SKM-1 (cell line): Measurements from ENCODE around the gene MAN1C1.
"Not testable (repeated sequence)": the region's sequence is repeated elsewhere in the genome, so short reads cannot be mapped to it uniquely, and the experiment has no call there.

ENCODE experiments used
- DNase-seq: peaks from one replicate; lab custom pipeline; 2025; ENCODE audit not compliant: unreplicated experiment; lab: John Stamatoyannopoulos, UW

MAN1C1 gene

DNA sequence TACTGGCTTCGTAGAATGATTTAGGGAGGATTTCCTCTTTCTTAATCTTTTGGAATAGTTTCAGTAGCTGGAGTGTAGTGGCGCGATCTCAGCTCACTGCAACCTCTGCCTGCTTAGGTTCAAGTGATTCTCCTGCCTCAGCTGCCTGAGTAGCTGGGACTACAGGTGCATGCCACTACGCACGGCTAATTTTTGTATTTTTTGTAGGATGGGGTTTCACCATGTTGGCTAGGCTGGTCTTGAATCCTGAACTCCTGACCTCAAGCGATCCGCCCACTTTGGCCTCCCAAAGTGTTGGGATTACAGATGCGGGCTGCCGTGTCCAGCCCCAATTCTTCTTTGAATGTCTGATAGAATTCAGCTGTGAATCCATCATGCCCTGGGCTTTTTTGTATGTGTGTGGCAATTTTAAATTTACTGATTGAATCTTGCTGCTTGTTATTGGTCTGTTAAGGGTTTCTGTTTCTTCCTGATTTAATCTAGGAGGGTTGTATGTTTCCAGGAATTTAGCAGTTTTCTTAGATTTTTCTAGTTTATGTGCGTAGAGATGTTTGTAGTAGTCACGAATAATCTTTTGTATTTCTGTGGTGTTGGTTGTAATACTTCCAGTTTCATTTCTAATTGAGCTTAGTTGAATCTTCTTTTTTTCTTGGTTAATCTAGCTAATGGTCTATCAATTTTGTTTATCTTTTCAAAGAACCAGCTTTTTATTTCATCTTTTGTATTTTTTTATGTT, 15.3 kb downstream of the MAN1C1 start:
- no peak for DNase-seq

DNA sequence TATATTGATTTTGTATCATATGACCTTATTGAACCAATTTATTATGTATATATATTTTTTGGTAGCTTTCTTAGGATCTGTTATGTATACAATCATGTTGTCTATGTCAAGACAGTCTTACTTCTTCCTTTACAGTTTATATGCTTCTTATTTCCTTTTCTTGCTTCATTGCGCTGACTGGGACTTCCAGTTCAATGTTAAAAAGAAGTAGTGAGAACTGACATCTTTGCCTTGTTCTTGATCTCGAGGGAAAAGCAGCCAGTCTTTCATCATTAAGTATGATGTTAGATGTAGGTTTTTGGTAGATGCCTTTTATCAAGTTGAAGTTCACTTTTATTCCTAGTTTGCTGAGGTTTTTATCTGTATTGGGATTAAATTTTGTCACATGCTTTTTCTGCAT, 17.5 kb downstream of the MAN1C1 start:
- DNase-seq = no peak

DNA sequence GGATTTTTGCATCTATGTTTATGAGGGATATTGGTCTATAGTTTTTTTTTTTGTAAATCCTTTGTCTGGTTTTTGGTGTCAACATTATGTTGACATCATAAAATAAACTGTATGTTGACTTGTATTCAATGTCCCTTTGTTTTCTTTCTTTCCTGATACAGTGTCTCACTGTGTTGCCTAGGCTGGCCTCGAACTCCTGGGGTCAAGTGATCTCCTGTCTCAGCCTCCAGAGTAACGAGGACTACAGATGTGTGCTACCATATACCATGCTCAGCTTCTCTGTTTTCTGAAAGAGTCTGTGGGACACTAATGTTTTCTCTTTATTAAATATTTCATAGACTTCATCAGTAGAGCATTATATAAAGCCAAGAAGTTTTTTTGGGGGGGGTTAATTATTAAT, 18.3 kb downstream of the MAN1C1 start:
- no peak for DNase-seq

DNA sequence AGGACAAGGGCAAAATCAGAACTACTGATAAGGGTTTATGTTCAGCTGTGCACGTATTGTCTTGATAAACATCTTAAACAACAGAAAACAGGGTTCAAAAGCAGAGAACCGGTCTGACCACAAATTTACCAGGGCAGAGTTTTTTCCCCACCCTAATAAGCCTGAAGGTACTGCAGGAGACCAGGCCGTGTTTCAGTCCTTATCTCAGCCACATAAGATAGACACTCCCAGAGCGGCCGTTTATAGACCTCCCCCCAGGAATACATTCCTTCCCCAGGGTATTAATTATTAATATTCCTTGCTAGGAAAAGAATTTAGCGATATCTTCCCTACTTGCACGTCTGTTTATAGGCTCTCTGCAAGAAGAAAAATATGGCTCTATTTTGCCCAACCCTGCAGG, 19.6 kb downstream of the MAN1C1 start:
- DNase-seq = not testable (repeated sequence)

DNA sequence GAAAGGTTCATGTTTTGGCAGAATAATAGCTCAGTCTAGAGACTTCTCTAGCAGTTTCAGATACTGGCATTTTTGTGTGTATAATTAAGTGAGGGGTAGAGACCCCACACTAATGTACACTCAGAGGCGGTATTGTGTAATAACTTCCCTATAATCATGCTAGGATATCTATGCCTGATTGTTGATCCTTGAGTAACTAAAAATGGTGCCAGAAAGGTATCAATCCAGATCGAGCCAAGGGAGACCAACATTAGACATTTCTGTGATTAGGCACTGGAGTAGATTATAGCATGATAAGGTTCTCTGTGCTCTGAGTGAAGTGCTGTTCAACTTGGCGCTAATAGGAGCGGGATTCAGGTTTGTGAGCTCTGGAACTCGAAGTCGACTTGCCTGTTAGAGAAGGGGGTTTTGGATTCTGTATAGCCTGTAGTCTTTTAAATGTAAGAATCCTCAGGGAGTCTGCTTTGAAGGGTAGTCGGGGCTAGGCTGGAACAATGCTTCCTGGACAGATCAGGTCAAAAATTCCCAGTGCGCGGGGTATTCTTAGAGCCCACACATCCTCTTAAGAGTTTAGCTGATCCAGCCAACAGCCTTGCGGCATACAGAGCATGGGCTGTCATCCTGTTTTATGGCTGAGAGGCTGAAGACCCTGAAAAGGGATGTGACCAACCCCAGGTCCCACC, 24.2 kb downstream of the MAN1C1 start:
- DNase-seq = no peak

GRCh38 chr1:25641329-25641725, 24.7 kb downstream of the MAN1C1 start:
- no peak for DNase-seq

DNA sequence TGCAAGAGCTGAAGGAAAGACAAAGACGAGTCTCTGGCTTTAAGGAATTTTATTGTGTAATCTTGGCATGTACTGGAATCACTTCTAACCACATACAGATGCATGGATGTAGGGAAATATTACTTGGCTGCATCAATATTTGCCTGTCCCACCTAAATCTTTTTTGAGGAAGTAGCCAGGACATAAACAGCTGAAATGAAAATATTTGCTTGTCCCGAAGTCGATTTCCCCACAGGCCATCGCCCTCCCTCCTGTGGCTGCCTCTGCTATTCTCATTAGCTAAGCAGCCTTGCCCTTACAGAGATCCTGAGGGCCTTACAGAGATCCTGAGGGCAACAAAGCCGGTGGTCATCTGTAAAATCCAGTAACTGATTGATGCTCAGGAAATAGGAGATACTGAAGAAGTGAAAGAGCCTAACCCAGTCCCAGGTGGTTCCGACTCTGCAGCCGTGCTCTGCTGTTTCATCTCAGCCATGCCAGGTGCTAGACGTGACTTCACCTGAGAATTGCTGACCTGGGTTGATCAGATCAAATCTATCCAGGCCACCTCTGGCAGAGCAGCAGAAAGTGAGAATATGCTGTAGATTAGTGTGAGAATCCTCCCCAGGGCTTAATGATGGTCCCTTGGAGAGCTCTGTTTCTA, 25.5 kb downstream of the MAN1C1 start:
- DNase-seq = no peak

DNA sequence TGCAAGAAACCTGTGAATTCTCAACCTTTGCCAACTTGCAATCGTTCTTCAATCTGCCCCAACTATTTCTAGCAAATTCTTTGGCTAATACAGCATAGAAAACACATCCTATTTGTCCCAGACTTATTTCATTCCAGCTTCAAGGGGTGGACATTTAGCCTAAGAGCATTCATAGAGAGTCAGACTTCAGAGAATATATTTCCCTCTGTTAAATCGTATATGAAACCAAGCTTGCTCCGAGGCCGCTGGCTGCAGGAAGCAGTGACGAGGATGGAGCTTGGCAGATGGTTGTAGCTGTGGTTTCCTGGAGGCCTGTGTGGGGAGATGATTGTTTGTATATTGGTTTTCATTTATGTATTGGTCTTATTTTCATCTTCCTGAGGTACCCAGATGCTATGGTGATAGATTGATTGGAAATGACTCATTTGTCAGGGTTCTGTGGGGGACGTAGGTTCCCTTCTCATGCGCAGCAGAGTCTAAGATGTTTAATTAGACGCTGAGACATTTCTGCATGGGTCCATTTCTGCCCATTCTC, 26.1 kb downstream of the MAN1C1 start:
- DNase-seq = no peak

DNA sequence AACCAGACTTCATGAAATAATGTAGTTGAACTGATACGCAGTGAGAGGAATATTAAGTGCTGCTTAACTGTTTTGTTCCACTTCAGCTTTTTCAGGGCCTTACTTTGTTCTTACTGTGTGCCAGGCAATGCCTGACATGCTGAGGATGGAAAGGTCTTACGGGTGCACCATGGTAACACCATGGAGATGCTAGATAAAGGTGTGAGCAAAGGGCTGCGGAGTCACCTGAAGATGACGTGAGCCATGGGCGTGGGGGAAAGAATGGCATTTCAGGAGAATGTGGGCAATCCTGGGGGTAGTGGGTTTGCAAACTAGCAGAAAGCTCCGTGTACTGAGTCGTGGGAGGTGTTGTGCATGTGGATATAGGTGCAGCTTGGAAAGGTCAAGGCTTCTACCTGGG, 27.3 kb downstream of the MAN1C1 start:
- no peak for DNase-seq

DNA sequence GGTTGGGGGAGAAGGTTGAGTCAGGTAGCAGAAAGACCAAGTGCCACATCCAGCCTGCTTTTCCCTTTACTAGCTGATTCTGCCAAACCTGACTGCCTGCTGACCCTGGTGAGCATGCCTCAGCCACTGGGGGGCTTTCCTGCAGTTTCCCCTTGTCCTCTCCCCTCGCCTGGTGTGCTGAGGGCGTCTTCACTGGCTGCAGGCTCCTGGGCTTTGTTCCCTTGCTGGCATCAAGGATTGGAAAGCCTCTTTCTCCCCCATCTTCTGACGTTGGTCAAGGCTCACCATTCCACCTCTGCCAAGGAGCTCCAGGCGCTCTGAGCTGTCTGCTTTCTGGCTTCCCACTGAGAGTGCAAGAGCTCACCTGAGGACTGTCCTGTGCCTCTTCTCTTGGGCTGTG, 28.4 kb downstream of the MAN1C1 start:
- DNase-seq = no peak

DNA sequence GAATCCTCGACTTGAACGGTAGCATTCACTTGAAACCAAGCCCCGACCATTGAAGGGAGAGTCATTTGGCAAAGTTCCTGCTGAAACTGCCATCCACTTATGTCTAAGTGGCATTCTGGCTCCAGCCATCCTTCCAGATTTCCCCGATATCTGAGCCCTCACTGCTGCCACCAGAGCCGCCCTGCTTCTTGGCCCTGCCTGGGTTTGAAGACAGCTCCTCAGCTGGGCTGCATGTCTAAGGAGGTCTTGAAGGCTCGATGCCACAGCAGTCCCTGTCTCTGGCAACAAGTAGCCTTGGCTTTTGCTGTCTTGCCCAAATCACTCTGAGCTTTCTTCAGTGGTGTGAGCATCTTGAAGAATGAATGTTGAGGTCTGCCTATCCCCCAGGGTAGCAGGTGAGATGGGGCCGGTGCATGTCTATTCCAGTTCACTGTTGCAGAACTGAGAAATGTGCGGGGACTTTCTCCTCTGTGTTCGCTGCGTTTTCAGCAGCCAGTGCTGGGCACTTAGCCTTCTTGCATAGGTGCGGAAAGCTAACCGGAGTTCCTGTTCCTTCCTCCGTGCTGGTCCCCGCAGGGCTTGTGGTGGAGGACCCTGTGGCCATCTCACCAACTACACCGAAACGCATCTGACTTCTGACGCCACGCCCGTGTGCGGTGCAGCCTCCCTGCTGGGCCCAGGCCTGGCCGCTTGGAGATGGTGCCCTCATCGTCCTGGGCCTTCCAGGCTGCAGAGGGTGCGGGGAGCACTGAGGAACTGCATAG, 29.2 kb downstream of the MAN1C1 start:
- no peak for DNase-seq

GRCh38 chr1:25647106-25647505, 30.5 kb downstream of the MAN1C1 start:
- DNase-seq = no peak

- no peak for DNase-seq
Observed at GRCh38 chr1:25647863-25648262, 31.3 kb downstream of the MAN1C1 start.

- DNase-seq = no peak
Observed at GRCh38 chr1:25648681-25649440, 32.3 kb downstream of the MAN1C1 start.

DNA sequence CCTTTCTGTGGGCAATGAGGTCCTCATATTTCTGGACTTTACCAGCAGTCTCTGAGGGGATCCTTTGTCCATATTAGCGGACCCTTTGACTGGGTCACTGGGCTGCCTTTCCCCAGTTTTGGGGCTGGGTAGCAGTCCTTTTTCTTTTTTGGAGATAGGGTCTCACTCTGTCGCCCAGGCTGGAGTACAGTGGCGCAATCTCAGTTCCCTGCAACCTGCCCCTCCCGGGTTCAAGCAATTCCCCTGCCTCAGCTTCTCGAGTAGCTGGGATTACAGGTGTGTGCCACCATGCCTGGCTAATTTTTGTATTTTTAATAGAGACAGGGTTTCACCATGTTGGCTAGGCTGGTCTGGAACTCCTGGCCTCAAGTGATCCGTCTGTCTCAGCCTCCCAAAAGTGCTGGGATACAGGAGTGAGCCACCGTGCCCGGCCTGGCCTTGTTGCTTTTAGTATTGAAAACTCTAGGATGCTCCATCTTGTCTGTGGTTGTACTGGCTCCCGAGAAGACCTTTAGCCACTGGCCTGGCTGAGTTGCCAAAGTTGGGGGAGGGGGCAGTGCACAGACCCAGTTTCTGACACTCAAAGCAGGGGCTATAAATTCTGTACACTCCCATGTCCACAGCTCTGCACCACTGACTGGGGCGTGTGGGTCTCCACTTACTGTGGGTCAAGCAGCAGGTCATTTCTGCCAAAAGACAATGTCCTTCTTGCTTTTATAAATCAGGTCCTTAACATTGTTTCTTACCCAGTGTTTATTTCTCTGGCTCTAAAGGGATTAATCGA, 33.1 kb downstream of the MAN1C1 start:
- no peak for DNase-seq

GRCh38 chr1:25650289-25650576, 33.6 kb downstream of the MAN1C1 start:
- DNase-seq = no peak

DNA sequence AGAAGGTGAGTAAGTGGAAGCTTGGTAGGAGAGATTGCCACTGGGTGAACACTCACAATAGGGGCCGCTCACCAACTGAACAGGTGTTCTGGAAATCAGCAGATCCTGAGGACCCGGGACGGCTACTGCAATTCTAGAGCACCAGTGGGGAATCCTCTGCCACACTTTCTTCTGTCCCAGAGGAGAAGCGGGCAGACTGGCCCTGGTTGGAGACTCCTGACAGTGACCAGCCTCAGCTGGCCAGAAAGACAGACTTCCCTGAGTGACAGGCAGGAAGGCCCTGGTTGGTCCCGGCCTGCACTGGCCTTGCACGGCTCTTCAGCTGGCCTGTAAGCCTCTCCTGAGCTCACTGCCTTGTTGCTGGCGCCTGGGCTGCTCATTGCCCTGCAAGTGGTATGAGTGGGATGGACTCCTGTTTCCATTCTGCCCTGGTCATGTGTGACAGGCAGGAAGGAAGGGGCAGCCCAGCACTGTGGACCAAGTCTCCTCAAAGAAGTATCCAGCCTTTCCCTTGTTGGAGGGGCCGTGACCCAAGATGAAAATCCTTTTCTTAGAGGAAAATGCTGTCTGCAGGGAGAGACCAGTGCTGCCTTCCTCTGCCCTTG, 34.5 kb downstream of the MAN1C1 start:
- DNase-seq = no peak

GRCh38 chr1:25651824-25652741, 35.5 kb downstream of the MAN1C1 start:
- DNase-seq = no peak

DNA sequence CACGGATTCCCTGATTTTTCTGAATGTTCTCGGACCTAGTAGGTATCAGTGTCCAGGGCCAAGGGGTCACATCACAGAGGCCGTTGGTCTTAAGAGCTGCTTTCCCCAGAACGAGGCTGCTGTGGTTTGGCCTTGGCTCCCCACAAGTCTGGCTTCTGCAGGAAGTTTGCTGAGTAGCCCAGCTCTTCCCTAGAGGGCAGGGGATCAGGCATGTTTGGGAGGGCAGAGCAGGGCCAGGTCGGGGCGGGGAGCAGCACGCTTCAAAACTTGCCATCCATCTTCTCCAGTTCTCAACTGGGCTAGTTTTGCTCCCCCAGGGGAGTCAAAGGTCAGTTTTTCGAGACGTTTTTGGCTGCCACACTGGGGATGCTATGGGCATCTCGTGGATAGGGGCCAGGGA, 37.0 kb downstream of the MAN1C1 start:
- DNase-seq = no peak
